Type B pancreatic cell (in vitro differentiated cells): ENCODE measurements around the gene MVB12B. TPM values are rescaled to one million over a fixed set of nuclear protein-coding genes. Genes with fewer than 3 reads are reported as not detected.
A peak's percentile ranks its signal among the peaks of the same experiment; 100 is the strongest.

Experiments
- DNase-seq: peaks from one replicate; pipeline ENCODE4 v3.0.0; 2021; ENCODE audit warnings: mixed read lengths; ENCODE audit not compliant: unreplicated experiment; ENCODE audit errors: extremely low spot score
- H3K27ac Mint-ChIP-seq: 2 replicates; pipeline ENCODE4 v1.8.0; 2021; ENCODE audit warnings: mild to moderate bottlenecking, mixed read lengths
- H3K27me3 Mint-ChIP-seq: 2 replicates; pipeline ENCODE4 v1.8.0; 2021; ENCODE audit warnings: mixed read lengths
- H3K36me3 Mint-ChIP-seq: 2 replicates; pipeline ENCODE4 v1.8.0; 2021; ENCODE audit warnings: mixed read lengths
- H3K4me1 Mint-ChIP-seq: one replicate; pipeline ENCODE4 v1.8.0; 2021; ENCODE audit warnings: mixed read lengths; ENCODE audit not compliant: unreplicated experiment
- H3K4me3 Mint-ChIP-seq: 2 replicates; pipeline ENCODE4 v1.8.0; 2021; ENCODE audit warnings: mild to moderate bottlenecking, mixed read lengths
- H3K9me3 Mint-ChIP-seq: 2 replicates; pipeline ENCODE4 v1.8.0; 2021; ENCODE audit warnings: mixed read lengths
- CTCF ChIP-seq: fragments of 200-600 bp; sonication (generic); conservative IDR thresholded peaks from 2 replicates; pipeline ENCODE4 v1.5.0; 2021; ENCODE audit warnings: antibody characterized with exemption, mild to moderate bottlenecking
- total RNA-seq: library from RNA; stranded (reverse); gene quantifications from 2 replicates; pipeline ENCODE4 v1.2.1, GENCODE V29; 2021; ENCODE audit warnings: low replicate concordance

MVB12B gene
- total RNA-seq, 1 donor from 2014 or later, result 26.1 TPM

- no peak for DNase-seq
- Mint-ChIP-seq H3K27me3 (no peaks in the 10 kb centered on the region), H3K36me3 (peaks cover 13% of the 10 kb centered on the region), H3K4me1 (peaks cover 50% of the 10 kb centered on the region), H3K9me3 (no peaks in the 10 kb centered on the region), H3K27ac (no peak overlapping the region), H3K4me3 (peak overlapping the region; percentile 58)
- no peak for TF ChIP-seq CTCF
Measured at GRCh38 chr9:126335837-126336735, 9.5 kb downstream of the MVB12B start.

GRCh38 chr9:126336736-126337325 is 10.2 kb downstream of the MVB12B start:
- no peaks in the 10 kb centered on the region for H3K27me3 Mint-ChIP-seq
- DNase-seq, result no peak
- TF ChIP-seq CTCF, result no peak
- peaks cover 21% of the 10 kb centered on the region for H3K36me3 Mint-ChIP-seq
- no peaks in the 10 kb centered on the region for H3K9me3 Mint-ChIP-seq
- H3K27ac Mint-ChIP-seq, result peak overlapping the region; percentile 23
- H3K4me3 Mint-ChIP-seq, result peak overlapping the region; percentile 58
- peaks cover 54% of the 10 kb centered on the region for H3K4me1 Mint-ChIP-seq

GRCh38 chr9:126337729-126338372 is 11.2 kb downstream of the MVB12B start:
- TF ChIP-seq CTCF, result no peak
- peaks cover 56% of the 10 kb centered on the region for H3K4me1 Mint-ChIP-seq
- peak overlapping the region; percentile 31 for H3K4me3 Mint-ChIP-seq
- no peaks in the 10 kb centered on the region for H3K27me3 Mint-ChIP-seq
- no peaks in the 10 kb centered on the region for H3K9me3 Mint-ChIP-seq
- peak overlapping the region; percentile 87 for H3K27ac Mint-ChIP-seq
- peaks cover 27% of the 10 kb centered on the region for H3K36me3 Mint-ChIP-seq
- DNase-seq, result no peak

- H3K4me3 Mint-ChIP-seq, result no peak overlapping the region
- H3K27me3 Mint-ChIP-seq, result no peaks in the 10 kb centered on the region
- no peak overlapping the region for H3K27ac Mint-ChIP-seq
- peaks cover 59% of the 10 kb centered on the region for H3K4me1 Mint-ChIP-seq
- peaks cover 32% of the 10 kb centered on the region for H3K36me3 Mint-ChIP-seq
- TF ChIP-seq CTCF, result no peak
- H3K9me3 Mint-ChIP-seq, result no peaks in the 10 kb centered on the region
- no peak for DNase-seq
Measured at GRCh38 chr9:126338945-126339344, 12.3 kb downstream of the MVB12B start.

- Mint-ChIP-seq H3K27me3 (no peaks in the 10 kb centered on the region), H3K4me1 (peaks cover 55% of the 10 kb centered on the region), H3K4me3 (no peak overlapping the region), H3K27ac (no peak overlapping the region), H3K36me3 (peaks cover 53% of the 10 kb centered on the region), H3K9me3 (no peaks in the 10 kb centered on the region)
- TF ChIP-seq CTCF, result no peak
- DNase-seq, result no peak
Measured at GRCh38 chr9:126341426-126341825, 14.8 kb downstream of the MVB12B start.
